ENCODE results near the gene TFCP2L1.

TFCP2L1 gene

GRCh38 chr2:121203591-121204249, 81.3 kb downstream of the TFCP2L1 start:
- no peak overlapping the region for H3K4me3 ChIP-seq (ENCODE audit: low read depth, low read length)
- no peak for TF ChIP-seq CTCF (IDR thresholded peaks at IDR 0.05; ENCODE audit: low read depth, low read length, missing control alignments)
- no peak for DNase-seq (ENCODE audit: low read depth)

- TF ChIP-seq CTCF (IDR thresholded peaks at IDR 0.05; ENCODE audit: low read depth, low read length, missing control alignments): no peak
- DNase-seq (ENCODE audit: low read depth): no peak
- no peak overlapping the region for H3K4me3 ChIP-seq (ENCODE audit: low read depth, low read length)
Observed at GRCh38 chr2:121202541-121203310, 82.3 kb downstream of the TFCP2L1 start.

GRCh38 chr2:121201796-121202195, 83.2 kb downstream of the TFCP2L1 start:
- DNase-seq (ENCODE audit: low read depth): no peak
- no peak overlapping the region for H3K4me3 ChIP-seq (ENCODE audit: low read depth, low read length)
- TF ChIP-seq CTCF (IDR thresholded peaks at IDR 0.05; ENCODE audit: low read depth, low read length, missing control alignments): no peak

GRCh38 chr2:121200419-121201315, 84.3 kb downstream of the TFCP2L1 start:
- H3K4me3 ChIP-seq (ENCODE audit: low read depth, low read length): no peak overlapping the region
- no peak for TF ChIP-seq CTCF (IDR thresholded peaks at IDR 0.05; ENCODE audit: low read depth, low read length, missing control alignments)
- DNase-seq (ENCODE audit: low read depth): no peak

- no peak for DNase-seq (ENCODE audit: low read depth)
- H3K4me3 ChIP-seq (ENCODE audit: low read depth, low read length): no peak overlapping the region
- no peak for TF ChIP-seq CTCF (IDR thresholded peaks at IDR 0.05; ENCODE audit: low read depth, low read length, missing control alignments)
Observed at GRCh38 chr2:121200011-121200347, 85.0 kb downstream of the TFCP2L1 start.

- no peak for DNase-seq (ENCODE audit: low read depth)
- no peak overlapping the region for H3K4me3 ChIP-seq (ENCODE audit: low read depth, low read length)
Observed at GRCh38 chr2:121199281-121200010, 85.6 kb downstream of the TFCP2L1 start.

More at GRCh38 chr2:121199281-121200010, 85.6 kb downstream of the TFCP2L1 start:
- TF ChIP-seq CTCF (IDR thresholded peaks at IDR 0.05; ENCODE audit: low read depth, low read length, missing control alignments): no peak
